ENCODE measurements around the gene RBM4B.

RBM4B gene

GRCh38 chr11:66686801-66687750 lies 9.4 kb upstream of the RBM4B start:
- DNase-seq (ENCODE audit: low read depth), result no peak

- DNase-seq (ENCODE audit: low read depth), result no peak
These were observed 8.6 kb upstream of the RBM4B start for GRCh38 chr11:66686100-66686785.

GRCh38 chr11:66685276-66686099 lies 7.8 kb upstream of the RBM4B start:
- DNase-seq (ENCODE audit: low read depth), result no peak

- no peak for DNase-seq (ENCODE audit: low read depth)
These were observed 6.9 kb upstream of the RBM4B start for GRCh38 chr11:66684635-66685034.

- no peak for DNase-seq (ENCODE audit: low read depth)
These were observed 6.2 kb upstream of the RBM4B start for GRCh38 chr11:66683877-66684276.

- no peak for DNase-seq (ENCODE audit: low read depth)
These were observed 3.4 kb upstream of the RBM4B start for GRCh38 chr11:66680966-66681645.

GRCh38 chr11:66676931-66677598 lies 622 bp downstream of the RBM4B start:
- no peak for DNase-seq (ENCODE audit: low read depth)

- DNase-seq (ENCODE audit: low read depth), result no peak
These were observed 1.3 kb downstream of the RBM4B start for GRCh38 chr11:66676282-66676919.

GRCh38 chr11:66674964-66675602 lies 2.6 kb downstream of the RBM4B start:
- DNase-seq (ENCODE audit: low read depth), result no peak

GRCh38 chr11:66670816-66671215 lies 6.9 kb downstream of the RBM4B start:
- DNase-seq (ENCODE audit: low read depth), result no peak

GRCh38 chr11:66665369-66665768 lies 12.3 kb downstream of the RBM4B start:
- DNase-seq (ENCODE audit: low read depth), result no peak

GRCh38 chr11:66663741-66664296 lies 13.9 kb downstream of the RBM4B start:
- no peak for DNase-seq (ENCODE audit: low read depth)

- DNase-seq (ENCODE audit: low read depth), result no peak
These were observed 17.9 kb downstream of the RBM4B start for GRCh38 chr11:66659763-66660162.

- no peak for DNase-seq (ENCODE audit: low read depth)
These were observed 24.6 kb downstream of the RBM4B start for GRCh38 chr11:66653123-66653522.

- DNase-seq (ENCODE audit: low read depth), result no peak
These were observed 25.0 kb downstream of the RBM4B start for GRCh38 chr11:66652651-66653050.

- DNase-seq (ENCODE audit: low read depth), result no peak
These were observed 26.7 kb downstream of the RBM4B start for GRCh38 chr11:66651016-66651415.

- DNase-seq (ENCODE audit: low read depth), result no peak
These were observed 27.8 kb downstream of the RBM4B start for GRCh38 chr11:66649903-66650302.

GRCh38 chr11:66646828-66647227 lies 30.9 kb downstream of the RBM4B start:
- no peak for DNase-seq (ENCODE audit: low read depth)

GRCh38 chr11:66643745-66644437 lies 33.8 kb downstream of the RBM4B start:
- no peak for DNase-seq (ENCODE audit: low read depth)

Measured in activated T-helper 1 cell treated with Interleukin-2 at 50 U/mL for 16 hours (primary cell).